Endothelial cell of umbilical vein (primary cell): Measurements from ENCODE around the gene ULK4. TPM values are rescaled to one million over a fixed set of nuclear protein-coding genes. Genes with fewer than 3 reads are reported as not detected.
"Not testable (repeated sequence)": the region's sequence is repeated elsewhere in the genome, so short reads cannot be mapped to it uniquely, and the experiment has no call there.

ENCODE experiments used
- BruUV-seq: library from RNA; stranded (reverse); fragments of 400-500 nt; replicated peaks from 2 replicates; lab custom pipeline; 2021; lab: Mats Ljungman, UMichigan
- CTCF ChIA-PET: fragments of 300-600, 350-600 bp; sonication (Branson Sonifier 250); formaldehyde crosslinking; loops from one replicate; lab custom pipeline; 2021; ENCODE audit warnings: antibody characterized with exemption, inconsistent platforms; lab: Charles Lee
- POLR2A ChIA-PET: fragments of 300-600, 350-600 bp; sonication (Branson Sonifier 250); formaldehyde crosslinking; loops from one replicate; lab custom pipeline; 2021; ENCODE audit warnings: antibody characterized with exemption, inconsistent platforms; lab: Charles Lee
- DNase-seq: peaks from one replicate; pipeline ENCODE4 v3.0.0-alpha.2; 2011; ENCODE audit warnings: low read depth, low spot score
- FAIRE-seq: peaks from 2 replicates; lab custom pipeline; 2011; peaks lifted over from hg19 to GRCh38; lab: Jason Lieb, UNC
- H2AFZ ChIP-seq: 2 replicates; pipeline ENCODE4 v1.6.0; 2012; ENCODE audit warnings: low read depth, low read length, control low read depth, inconsistent platforms
- H3K27ac ChIP-seq: 2 replicates; pipeline ENCODE4 v1.5.1; 2011; ENCODE audit warnings: low read depth, mild to moderate bottlenecking, control low read depth, low read length, moderate library complexity; ENCODE audit not compliant: insufficient read depth
- H3K27me3 ChIP-seq, 2 experiments: 2 replicates each; pipeline versions ENCODE4 v1.6.0 to v1.6.1; 2011; ENCODE audit warnings: low read length in 2 of 2, mixed read lengths in 1 of 2; ENCODE audit not compliant: control insufficient read depth in 2 of 2, insufficient read depth in 2 of 2
- H3K36me3 ChIP-seq, 2 experiments: 2 replicates in 1 of 2; 3 replicates in 1 of 2; pipeline ENCODE4 v1.5.1; 2011; ENCODE audit warnings: low read length in 2 of 2, mild to moderate bottlenecking in 1 of 2, moderate library complexity in 1 of 2; ENCODE audit not compliant: control insufficient read depth in 2 of 2, insufficient read depth in 2 of 2; ENCODE audit errors: extremely low read depth in 1 of 2
- H3K4me1 ChIP-seq: 3 replicates; pipeline ENCODE4 v1.5.1; 2011; ENCODE audit warnings: mild to moderate bottlenecking, low read length; ENCODE audit not compliant: control insufficient read depth, insufficient read depth; ENCODE audit errors: extremely low read depth
- H3K4me2 ChIP-seq: 2 replicates; pipeline ENCODE4 v1.6.1; 2011; ENCODE audit warnings: low read length, control low read depth, mixed read lengths; ENCODE audit not compliant: insufficient read depth
- H3K4me3 ChIP-seq, 3 experiments: fragments of 200-600 bp in 1 of 3; sonication (generic), shearing (Covaris generic) in 1 of 3; replicated peaks in 1 of 3; 2 replicates each; pipeline ENCODE4 v1.5.1; 2011 to 2016; ENCODE audit warnings: control low read depth in 3 of 3, low read length in 3 of 3, mild to moderate bottlenecking in 2 of 3, inconsistent platforms in 1 of 3, low read depth in 1 of 3, moderate library complexity in 1 of 3; ENCODE audit not compliant: insufficient read depth in 1 of 3
- H3K79me2 ChIP-seq: 2 replicates; pipeline ENCODE4 v1.6.0; 2012; ENCODE audit warnings: low read length, inconsistent platforms; ENCODE audit not compliant: control insufficient read depth, insufficient read depth
- H3K9ac ChIP-seq: replicated peaks from 2 replicates; pipeline ENCODE3; 2011; ENCODE audit warnings: low read length, control low read depth; ENCODE audit not compliant: insufficient read depth; ENCODE audit errors: extremely low read depth
- H3K9me1 ChIP-seq: replicated peaks from 3 replicates; pipeline ENCODE4 v1.6.0; 2011; ENCODE audit warnings: mild to moderate bottlenecking, low read length; ENCODE audit not compliant: control insufficient read depth, insufficient read depth; ENCODE audit errors: extremely low read depth
- H3K9me3 ChIP-seq: replicated peaks from 2 replicates; pipeline ENCODE4 v1.5.1; 2012; ENCODE audit warnings: low read length, inconsistent platforms; ENCODE audit not compliant: control insufficient read depth, insufficient read depth
- H4K20me1 ChIP-seq: replicated peaks from 2 replicates; pipeline ENCODE3; 2011; ENCODE audit warnings: mild to moderate bottlenecking, low read length; ENCODE audit not compliant: control insufficient read depth, insufficient read depth; ENCODE audit errors: extremely low read depth
- FOS ChIP-seq: IDR thresholded peaks from 2 replicates; pipeline ENCODE4 v1.6.1; 2011; ENCODE audit warnings: mild to moderate bottlenecking, low read length, moderate library complexity, borderline replicate concordance; ENCODE audit not compliant: insufficient read depth
- GATA2 ChIP-seq: IDR thresholded peaks from 2 replicates; pipeline ENCODE4 v1.7.0; 2011; ENCODE audit warnings: low read depth, mild to moderate bottlenecking, moderate library complexity, mixed read lengths, low read length; ENCODE audit not compliant: insufficient read length, insufficient read depth
- POLR2A ChIP-seq: IDR thresholded peaks from 2 replicates; pipeline ENCODE4 v1.6.1; 2012; ENCODE audit warnings: low read depth, mild to moderate bottlenecking, control low read depth, low read length
- POLR2AphosphoS5 ChIP-seq: IDR thresholded peaks from 2 replicates; pipeline ENCODE4 v1.6.1; 2012; ENCODE audit warnings: low read depth, mild to moderate bottlenecking, control low read depth, low read length, moderate library complexity; ENCODE audit not compliant: insufficient read depth
- dilution Hi-C: fragments of 300-500 bp; cut with MboI; formaldehyde crosslinking; loops from one replicate; pipeline ENCODE4 v1.15.0; 2019; ENCODE audit warnings: low sequenced_read_pairs; ENCODE audit not compliant: extremely low pct_ligation_motif_present
- intact Hi-C: fragments of 100-400 bp; cut with micrococcal nuclease; formaldehyde crosslinking; loops from one replicate; pipeline ENCODE4 v1.10.0; 2022
- polyA plus RNA-seq, 4 experiments: library from polyadenylated mRNA; depleted of rRNA in 3 of 4; stranded (reverse) in 3 of 4; unstranded in 1 of 4; fragments of >200 nt; gene quantifications; 2 replicates each; pipeline versions ENCODE4 v1.2.1 to v1.2.3, GENCODE V29; 2011 to 2012; ENCODE audit warnings: missing spikeins in 1 of 4
- total RNA-seq: library from RNA; stranded (reverse); gene quantifications from 2 replicates; pipeline ENCODE4 v1.2.3, GENCODE V29; 2021

ULK4 gene
- total and polyA plus RNA-seq, 2 donors (not counting 3 experiments of a cell fraction or from before 2014, with no cell fraction given), result 3.3 to 16.0 TPM

DNA sequence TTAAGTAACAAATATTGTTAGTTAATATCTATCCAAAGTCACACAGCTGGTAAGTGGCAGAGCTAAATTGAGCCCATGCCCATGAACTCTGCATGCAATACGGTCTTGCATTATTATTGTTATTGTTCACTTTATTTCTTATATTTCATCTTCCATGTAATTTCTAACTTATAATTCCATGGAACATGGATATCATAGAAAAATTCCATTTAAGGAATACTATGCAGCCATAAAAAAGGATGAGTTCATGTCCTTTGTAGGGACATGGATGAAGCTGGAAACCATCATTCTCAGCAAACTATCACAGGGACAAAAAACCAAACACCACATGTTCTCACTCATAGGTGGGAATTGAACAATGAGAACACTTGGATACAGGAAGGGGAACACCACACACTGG is 508.3 kb downstream of the ULK4 start:
- H4K20me1 ChIP-seq, H3K27ac ChIP-seq, DNase-seq, H3K4me3 ChIP-seq, H3K4me2 ChIP-seq, H3K36me3 ChIP-seq, H3K9me1 ChIP-seq, H3K79me2 ChIP-seq, H3K27me3 ChIP-seq, FAIRE-seq, H3K9me3 ChIP-seq, POLR2A ChIA-PET, CTCF ChIA-PET, BruUV-seq, H2AFZ ChIP-seq, H3K9ac ChIP-seq, dilution Hi-C loops, H3K4me1 ChIP-seq: not testable (repeated sequence)
- intact Hi-C loops, result loop anchor here (2.0 kb wide), 1 partner anchor 63 kb away; no protein-coding TSS in a partner anchor

DNA sequence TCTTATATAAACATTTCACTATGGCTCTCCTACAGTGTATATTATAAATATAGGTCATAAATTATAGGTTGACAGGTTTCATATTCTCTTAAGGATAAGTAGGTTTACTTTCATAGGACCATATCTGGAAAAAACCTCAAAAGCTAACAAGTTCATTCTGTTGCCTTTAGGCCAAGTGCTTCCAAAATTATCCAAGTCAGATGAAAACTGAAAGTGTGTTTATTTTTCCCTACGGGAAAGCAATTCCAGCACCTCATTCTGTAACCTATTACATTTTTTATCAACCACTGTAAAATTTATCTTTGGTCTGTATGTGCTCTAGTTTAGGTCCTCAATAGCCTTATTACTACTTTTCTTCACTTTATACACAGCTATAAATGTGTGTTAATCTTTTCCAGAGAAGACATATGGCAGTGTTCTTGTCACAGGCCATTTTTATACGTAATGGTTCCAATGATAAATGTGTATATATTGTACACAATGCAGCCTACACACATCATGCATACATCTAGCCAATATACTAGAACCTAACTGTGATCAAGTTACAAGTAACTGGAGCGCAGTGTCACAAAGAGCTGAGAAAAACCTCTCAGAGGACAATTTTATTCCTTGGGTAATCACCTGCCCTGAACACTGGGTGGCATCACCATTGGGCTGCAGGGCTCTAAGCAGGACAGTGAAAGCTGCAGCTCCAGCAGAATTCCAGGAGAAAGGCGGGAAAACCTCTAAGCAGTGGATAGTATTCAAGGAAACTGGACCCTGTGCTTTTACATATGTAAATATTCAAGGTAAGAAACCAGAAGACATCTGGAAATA is 511.3 kb downstream of the ULK4 start:
- no peak overlapping the region for H3K27ac ChIP-seq
- H4K20me1 ChIP-seq, result no peaks in the 10 kb centered on the region
- H3K36me3 ChIP-seq, result no peaks in the 10 kb centered on the region
- no peak overlapping the region for H3K9ac ChIP-seq
- dilution Hi-C loops (no loop called here), intact Hi-C loops (no loop called here)
- H2AFZ ChIP-seq, result no peak overlapping the region
- no peaks in the 10 kb centered on the region for H3K9me1 ChIP-seq
- H3K4me2 ChIP-seq, result no peak overlapping the region
- DNase-seq, result no peak
- no peaks in the 10 kb centered on the region for H3K4me1 ChIP-seq
- no peaks in the 10 kb centered on the region for H3K79me2 ChIP-seq
- no peaks in the 10 kb centered on the region for H3K27me3 ChIP-seq
- ChIA-PET CTCF (no interaction called here), POLR2A (no interaction called here)
- H3K4me3 ChIP-seq, result no peak overlapping the region
- no TSS peak for BruUV-seq
- H3K9me3 ChIP-seq, result no peaks in the 10 kb centered on the region
- FAIRE-seq, result no peak
- no peak for TF ChIP-seq GATA2
- TF ChIP-seq POLR2A, result no peak
- no peak for TF ChIP-seq POLR2AphosphoS5
- no peak for TF ChIP-seq FOS
